Measurements from ENCODE around the gene MYO3A. TPM values are rescaled to one million over a fixed set of nuclear protein-coding genes. Genes with fewer than 3 reads are reported as not detected.

Gene MYO3A
- total RNA-seq, 4 donors from 2014 or later = 0.58 to 3.4 TPM; not detected in 2

- intact Hi-C loops (cut with DNase I; ENCODE audit: low total_unique reads) = no loop called here
- Histone ChIP-seq H3K36me3 (no peaks in the 10 kb centered on the region), H3K27ac (no peak overlapping the region), H3K4me3 (no peak overlapping the region), H3K27me3 (no peaks in the 10 kb centered on the region), H3K4me1 (no peaks in the 10 kb centered on the region), H3K9me3 (no peaks in the 10 kb centered on the region)
- no peak for DNase-seq
- TF ChIP-seq POLR2A (IDR thresholded peaks at IDR 0.05) = no peak
- TF ChIP-seq CTCF (IDR thresholded peaks at IDR 0.05) = no peak
These were observed 112.2 kb downstream of the MYO3A start for GRCh38 chr10:26046073-26046700.

- no peak for DNase-seq
- H3K4me3 ChIP-seq = no peak overlapping the region
- H3K27ac ChIP-seq = no peak overlapping the region
- no peaks in the 10 kb centered on the region for H3K36me3 ChIP-seq
- intact Hi-C loops (cut with DNase I; ENCODE audit: low total_unique reads) = no loop called here
- TF ChIP-seq POLR2A (IDR thresholded peaks at IDR 0.05) = no peak
- no peak for TF ChIP-seq CTCF (IDR thresholded peaks at IDR 0.05)
- H3K27me3 ChIP-seq = no peaks in the 10 kb centered on the region
- H3K4me1 ChIP-seq = no peaks in the 10 kb centered on the region
- no peaks in the 10 kb centered on the region for H3K9me3 ChIP-seq
These were observed 114.7 kb downstream of the MYO3A start for GRCh38 chr10:26048756-26049155.

GRCh38 chr10:26052326-26052725, 118.3 kb downstream of the MYO3A start:
- no peaks in the 10 kb centered on the region for H3K27me3 ChIP-seq
- H3K36me3 ChIP-seq = no peaks in the 10 kb centered on the region
- DNase-seq = no peak
- no peaks in the 10 kb centered on the region for H3K9me3 ChIP-seq
- intact Hi-C loops (cut with DNase I; ENCODE audit: low total_unique reads) = no loop called here
- H3K4me1 ChIP-seq = no peaks in the 10 kb centered on the region
- no peak overlapping the region for H3K27ac ChIP-seq
- TF ChIP-seq CTCF (IDR thresholded peaks at IDR 0.05) (no peak), POLR2A (IDR thresholded peaks at IDR 0.05) (no peak)
- H3K4me3 ChIP-seq = no peak overlapping the region

GRCh38 chr10:26057466-26057865, 123.4 kb downstream of the MYO3A start:
- Histone ChIP-seq H3K4me3 (no peak overlapping the region), H3K27ac (no peak overlapping the region), H3K9me3 (no peaks in the 10 kb centered on the region), H3K4me1 (no peaks in the 10 kb centered on the region), H3K27me3 (no peaks in the 10 kb centered on the region), H3K36me3 (no peaks in the 10 kb centered on the region)
- TF ChIP-seq POLR2A (IDR thresholded peaks at IDR 0.05) (no peak), CTCF (IDR thresholded peaks at IDR 0.05) (no peak)
- intact Hi-C loops (cut with DNase I; ENCODE audit: low total_unique reads) = no loop called here
- DNase-seq = no peak

- no peaks in the 10 kb centered on the region for H3K36me3 ChIP-seq
- no peak overlapping the region for H3K27ac ChIP-seq
- H3K27me3 ChIP-seq = no peaks in the 10 kb centered on the region
- no peaks in the 10 kb centered on the region for H3K4me1 ChIP-seq
- TF ChIP-seq POLR2A (IDR thresholded peaks at IDR 0.05) (no peak), CTCF (IDR thresholded peaks at IDR 0.05) (no peak)
- H3K9me3 ChIP-seq = no peaks in the 10 kb centered on the region
- intact Hi-C loops (cut with DNase I; ENCODE audit: low total_unique reads) = no loop called here
- no peak overlapping the region for H3K4me3 ChIP-seq
- DNase-seq = no peak
These were observed 130.1 kb downstream of the MYO3A start for GRCh38 chr10:26064106-26064505.

Data from uterus (tissue), 4 donors.